ENCODE results near the gene LAMB4.

DNA sequence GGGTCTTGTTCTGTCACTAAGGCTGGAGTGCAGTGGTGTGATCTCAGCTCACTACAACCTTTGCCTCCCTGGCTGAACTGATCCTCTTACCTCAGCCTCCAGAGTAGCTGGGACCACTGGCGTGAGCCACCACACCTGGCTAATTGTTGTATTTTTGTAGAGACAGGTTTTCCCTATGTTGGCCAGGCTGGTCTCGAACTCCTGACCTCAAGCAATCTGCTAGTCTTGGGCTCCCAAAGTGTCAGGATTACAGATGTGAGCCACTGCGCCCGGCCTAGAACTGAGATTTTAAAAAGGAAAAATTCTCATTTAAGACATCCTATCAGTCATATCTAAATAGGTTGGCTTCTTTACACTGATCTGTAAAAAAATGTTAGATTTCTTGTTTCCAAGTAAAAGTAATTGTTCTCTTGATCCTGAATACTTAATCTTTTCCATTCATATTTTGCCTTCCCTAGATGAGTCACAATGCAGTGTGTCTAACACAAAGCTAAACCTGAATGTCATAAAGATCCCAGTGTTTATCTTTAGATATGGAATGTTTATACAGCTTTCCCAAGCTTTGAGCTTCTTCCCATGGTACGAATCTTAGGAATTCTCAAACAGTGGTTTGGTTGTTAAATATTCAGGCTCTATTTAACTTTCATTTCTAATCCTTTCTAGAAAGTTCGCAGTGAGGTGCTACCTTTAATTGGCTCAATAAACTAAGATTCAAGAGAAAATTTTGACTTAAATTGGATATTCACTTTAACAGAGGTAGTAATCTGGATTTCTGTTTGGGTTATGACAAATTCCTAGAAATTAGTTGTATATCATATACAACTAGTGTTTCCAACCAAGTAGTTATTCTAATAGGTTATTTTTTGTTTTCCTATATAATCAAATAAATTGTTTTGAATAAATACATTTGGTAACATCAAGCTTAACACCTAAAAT lies 115.1 kb downstream of the LAMB4 start:
- TF ChIP-seq ARNT (IDR thresholded peaks at IDR 0.05) (no peak), FOXM1 (IDR thresholded peaks at IDR 0.05; ENCODE audit: borderline replicate concordance) (no peak), SP1 (IDR thresholded peaks at IDR 0.05) (no peak), FOXK2 (IDR thresholded peaks at IDR 0.05) (no peak), FOXA1 (IDR thresholded peaks at IDR 0.05) (no peak)
